ENCODE data around the gene PSMA2.

GRCh38 chr7:42924223-42924838 lies 7.6 kb downstream of the PSMA2 start:
- TF ChIP-seq POLR2A (IDR thresholded peaks at IDR 0.05; ENCODE audit: low read depth, low read length), result no peak
- TF ChIP-seq POLR2AphosphoS5 (IDR thresholded peaks at IDR 0.05; ENCODE audit: low read depth, low read length), result no peak
